ENCODE results near the gene TMEM165. TPM values are rescaled to one million over a fixed set of nuclear protein-coding genes. Genes with fewer than 3 reads are reported as not detected.

TMEM165 gene
- total RNA-seq, 1 experiment from 2014 or later: 148 TPM

GRCh38 chr4:55372259-55372658 lies 23.5 kb upstream of the TMEM165 start:
- POLR2A ChIA-PET (ENCODE audit: unreplicated experiment): no interaction called here
- intact Hi-C loops (cut with micrococcal nuclease): no loop called here
- TF ChIP-seq EZH2phosphoT487 (IDR thresholded peaks at IDR 0.05; ENCODE audit: borderline replicate concordance, low read length) (no peak), CTCF (conservative IDR thresholded peaks at IDR 0.05; ENCODE audit: low read depth, low read length) (no peak), EZH2 (IDR thresholded peaks at IDR 0.05; ENCODE audit: low read length, unreplicated experiment) (no peak)
- CTCF ChIA-PET: no interaction called here
- Histone ChIP-seq H3K9me3 (ENCODE audit: low read length) (no peaks in the 10 kb centered on the region), H3K27me3 (ENCODE audit: low read length) (no peaks in the 10 kb centered on the region), H3F3A (ENCODE audit: low read length, unreplicated experiment) (no peaks in the 10 kb centered on the region), H3K4me2 (ENCODE audit: low read length) (no peak overlapping the region), H3K36me3 (ENCODE audit: low read depth, low read length) (0 out of 2 replicates have a peak, but pooled peaks cover 6% of the 10 kb centered on the region), H2AFZ (ENCODE audit: low read length) (no peak overlapping the region), H3K9me2 (replicated peaks; ENCODE audit: low read length) (no peaks in the 10 kb centered on the region), H4K20me1 (ENCODE audit: low read length) (no peaks in the 10 kb centered on the region), H3K79me2 (ENCODE audit: low read length) (no peaks in the 10 kb centered on the region), H3K27ac (ENCODE audit: low read length) (no peak overlapping the region), H3K4me1 (ENCODE audit: insufficient read depth, low read length) (no peaks in the 10 kb centered on the region), H3K9ac (ENCODE audit: low read length) (no peak overlapping the region), H3K4me3 (ENCODE audit: low read length) (no peak overlapping the region)
- no peak for DNase-seq
- no peak for ATAC-seq
- no TSS peak for BruUV-seq (replicated peaks)

- no peak overlapping the region for H3K9ac ChIP-seq (ENCODE audit: low read length)
- ATAC-seq (no peak), DNase-seq (no peak)
- H3K27me3 ChIP-seq (ENCODE audit: low read length): no peaks in the 10 kb centered on the region
- no peaks in the 10 kb centered on the region for H3K79me2 ChIP-seq (ENCODE audit: low read length)
- peaks cover 3% of the 10 kb centered on the region for H3K4me1 ChIP-seq (ENCODE audit: insufficient read depth, low read length)
- intact Hi-C loops (cut with micrococcal nuclease): no loop called here
- ChIA-PET CTCF (no interaction called here), POLR2A (ENCODE audit: unreplicated experiment) (no interaction called here)
- no peaks in the 10 kb centered on the region for H3F3A ChIP-seq (ENCODE audit: low read length, unreplicated experiment)
- no peak for TF ChIP-seq EZH2phosphoT487 (IDR thresholded peaks at IDR 0.05; ENCODE audit: borderline replicate concordance, low read length)
- TF ChIP-seq CTCF (conservative IDR thresholded peaks at IDR 0.05; ENCODE audit: low read depth, low read length): no peak
- no peak for TF ChIP-seq EZH2 (IDR thresholded peaks at IDR 0.05; ENCODE audit: low read length, unreplicated experiment)
- H3K4me3 ChIP-seq (ENCODE audit: low read length): no peak overlapping the region
- no peaks in the 10 kb centered on the region for H3K9me3 ChIP-seq (ENCODE audit: low read length)
- no peak overlapping the region for H3K27ac ChIP-seq (ENCODE audit: low read length)
- 0 out of 2 replicates have a peak, but pooled peaks cover 6% of the 10 kb centered on the region for H3K36me3 ChIP-seq (ENCODE audit: low read depth, low read length)
- no peaks in the 10 kb centered on the region for H3K9me2 ChIP-seq (replicated peaks; ENCODE audit: low read length)
- no peak overlapping the region for H3K4me2 ChIP-seq (ENCODE audit: low read length)
- BruUV-seq (replicated peaks): no TSS peak
- H4K20me1 ChIP-seq (ENCODE audit: low read length): no peaks in the 10 kb centered on the region
- no peak overlapping the region for H2AFZ ChIP-seq (ENCODE audit: low read length)
These were observed 22.3 kb upstream of the TMEM165 start for GRCh38 chr4:55373461-55373860.

- POLR2A ChIA-PET (ENCODE audit: unreplicated experiment): no interaction called here
- CTCF ChIA-PET: no interaction called here
- no peaks in the 10 kb centered on the region for H3K9me2 ChIP-seq (replicated peaks; ENCODE audit: low read length)
- ATAC-seq (no peak), DNase-seq (no peak)
- H3F3A ChIP-seq (ENCODE audit: low read length, unreplicated experiment): no peaks in the 10 kb centered on the region
- no peaks in the 10 kb centered on the region for H3K36me3 ChIP-seq (ENCODE audit: low read depth, low read length)
- H3K27ac ChIP-seq (ENCODE audit: low read length): no peak overlapping the region
- H3K4me3 ChIP-seq (ENCODE audit: low read length): no peak overlapping the region
- H3K27me3 ChIP-seq (ENCODE audit: low read length): no peaks in the 10 kb centered on the region
- no TSS peak for BruUV-seq (replicated peaks)
- H3K9me3 ChIP-seq (ENCODE audit: low read length): no peaks in the 10 kb centered on the region
- H3K79me2 ChIP-seq (ENCODE audit: low read length): no peaks in the 10 kb centered on the region
- intact Hi-C loops (cut with micrococcal nuclease): no loop called here
- H3K9ac ChIP-seq (ENCODE audit: low read length): no peak overlapping the region
- H3K4me2 ChIP-seq (ENCODE audit: low read length): no peak overlapping the region
- H3K4me1 ChIP-seq (ENCODE audit: insufficient read depth, low read length): peaks cover 20% of the 10 kb centered on the region
- TF ChIP-seq EZH2phosphoT487 (IDR thresholded peaks at IDR 0.05; ENCODE audit: borderline replicate concordance, low read length): no peak
- no peak for TF ChIP-seq CTCF (conservative IDR thresholded peaks at IDR 0.05; ENCODE audit: low read depth, low read length)
- no peak for TF ChIP-seq EZH2 (IDR thresholded peaks at IDR 0.05; ENCODE audit: low read length, unreplicated experiment)
- H4K20me1 ChIP-seq (ENCODE audit: low read length): no peaks in the 10 kb centered on the region
- H2AFZ ChIP-seq (ENCODE audit: low read length): no peak overlapping the region
These were observed 19.1 kb upstream of the TMEM165 start for GRCh38 chr4:55376698-55377097.

Measured in PC-3 (cell line).